Upper lobe of left lung (tissue), 4 donors: ENCODE measurements around the gene RPL13A.

Experiments
- POLR2A ChIP-seq, 4 donors: fragments of 450-650 bp; IDR thresholded peaks; one replicate each; pipeline ENCODE4 v1.5.1; 2016 to 2017; ENCODE audit warnings: antibody characterized with exemption in 4 of 4, mild to moderate bottlenecking in 2 of 4
- POLR2AphosphoS5 ChIP-seq, 2 donors: sonication (generic); formaldehyde crosslinking; IDR thresholded peaks; one replicate each; pipeline ENCODE4 v1.5.1; 2017; ENCODE audit warnings: antibody characterized with exemption in 2 of 2
- TF ChIP-seq, protein P1 (sequence below), 6 experiments: fragments of 450-650 bp in 4 of 6; fragments of 200-600 bp in 2 of 6; sonication (generic) in 2 of 6; IDR thresholded peaks; one replicate each; pipeline ENCODE4 v1.5.1; 2016 to 2019; ENCODE audit warnings: antibody characterized with exemption in 6 of 6

DNA sequence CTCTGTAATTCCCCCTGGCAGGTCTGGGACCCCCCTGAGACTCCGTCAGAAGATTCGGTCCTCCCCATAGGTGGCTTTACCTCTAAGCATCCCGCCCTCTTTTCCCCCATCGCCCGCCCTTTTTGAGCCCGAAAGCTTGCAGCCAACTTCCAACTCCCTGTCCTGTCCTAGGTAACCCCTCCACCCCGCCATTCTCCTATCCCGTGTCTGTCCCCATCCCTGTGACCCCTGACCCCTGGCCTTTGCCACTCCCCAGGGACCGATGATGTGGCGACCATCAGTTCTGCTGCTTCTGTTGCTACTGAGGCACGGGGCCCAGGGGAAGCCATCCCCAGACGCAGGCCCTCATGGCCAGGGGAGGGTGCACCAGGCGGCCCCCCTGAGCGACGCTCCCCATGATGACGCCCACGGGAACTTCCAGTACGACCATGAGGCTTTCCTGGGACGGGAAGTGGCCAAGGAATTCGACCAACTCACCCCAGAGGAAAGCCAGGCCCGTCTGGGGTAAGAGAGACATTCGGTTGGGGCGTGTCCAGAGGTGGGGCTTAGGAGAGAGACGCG lies 40.9 kb downstream of the RPL13A start:
- TF ChIP-seq, protein P1, sequence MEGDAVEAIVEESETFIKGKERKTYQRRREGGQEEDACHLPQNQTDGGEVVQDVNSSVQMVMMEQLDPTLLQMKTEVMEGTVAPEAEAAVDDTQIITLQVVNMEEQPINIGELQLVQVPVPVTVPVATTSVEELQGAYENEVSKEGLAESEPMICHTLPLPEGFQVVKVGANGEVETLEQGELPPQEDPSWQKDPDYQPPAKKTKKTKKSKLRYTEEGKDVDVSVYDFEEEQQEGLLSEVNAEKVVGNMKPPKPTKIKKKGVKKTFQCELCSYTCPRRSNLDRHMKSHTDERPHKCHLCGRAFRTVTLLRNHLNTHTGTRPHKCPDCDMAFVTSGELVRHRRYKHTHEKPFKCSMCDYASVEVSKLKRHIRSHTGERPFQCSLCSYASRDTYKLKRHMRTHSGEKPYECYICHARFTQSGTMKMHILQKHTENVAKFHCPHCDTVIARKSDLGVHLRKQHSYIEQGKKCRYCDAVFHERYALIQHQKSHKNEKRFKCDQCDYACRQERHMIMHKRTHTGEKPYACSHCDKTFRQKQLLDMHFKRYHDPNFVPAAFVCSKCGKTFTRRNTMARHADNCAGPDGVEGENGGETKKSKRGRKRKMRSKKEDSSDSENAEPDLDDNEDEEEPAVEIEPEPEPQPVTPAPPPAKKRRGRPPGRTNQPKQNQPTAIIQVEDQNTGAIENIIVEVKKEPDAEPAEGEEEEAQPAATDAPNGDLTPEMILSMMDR (IDR thresholded peaks at IDR 0.05): no peak
- TF ChIP-seq POLR2AphosphoS5 (IDR thresholded peaks at IDR 0.05) (no peak), POLR2A (IDR thresholded peaks at IDR 0.05) (no peak)
